HG02840 (cell line): ENCODE results near the gene BCL11A.

ENCODE experiments used
- ATAC-seq: cut with Tn5 transposase; IDR thresholded peaks from one replicate; pipeline ENCODE4 v1.9.1; 2021; ENCODE audit warnings: mild to moderate bottlenecking, moderate library complexity, moderate number of reproducible peaks; ENCODE audit not compliant: unreplicated experiment, low FRiP score

BCL11A gene

DNA sequence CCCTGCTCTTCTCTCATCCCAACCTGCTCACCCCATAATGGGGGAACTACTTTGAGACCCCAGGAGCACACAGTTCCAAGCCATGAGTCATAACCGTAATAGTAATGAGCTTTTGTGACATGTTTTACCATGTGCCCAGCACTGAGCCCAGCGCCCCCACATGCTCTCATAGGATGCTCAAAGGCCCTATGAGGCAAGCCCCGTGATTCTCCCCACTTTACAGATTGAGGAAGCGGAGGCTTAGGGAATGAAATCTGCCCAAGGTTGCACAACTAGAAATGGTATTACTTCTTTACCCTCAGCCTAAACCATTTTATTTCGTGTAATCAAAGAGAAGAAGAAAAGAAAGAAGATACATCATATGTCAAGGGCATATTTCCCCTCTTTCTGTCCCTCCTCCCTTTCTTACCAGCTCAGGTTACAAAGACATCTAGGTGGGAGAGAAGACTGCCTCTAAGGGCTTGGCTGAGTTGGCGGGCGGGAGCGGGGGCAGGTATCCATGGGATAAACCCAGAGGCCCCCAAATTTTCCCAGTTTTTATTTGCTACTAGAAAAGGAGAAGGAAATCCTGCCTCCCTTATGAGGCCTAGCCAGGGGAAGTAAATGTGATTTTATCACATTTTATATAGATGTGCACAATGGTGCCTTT lies 24.2 kb downstream of the BCL11A start:
- no peak for ATAC-seq

DNA sequence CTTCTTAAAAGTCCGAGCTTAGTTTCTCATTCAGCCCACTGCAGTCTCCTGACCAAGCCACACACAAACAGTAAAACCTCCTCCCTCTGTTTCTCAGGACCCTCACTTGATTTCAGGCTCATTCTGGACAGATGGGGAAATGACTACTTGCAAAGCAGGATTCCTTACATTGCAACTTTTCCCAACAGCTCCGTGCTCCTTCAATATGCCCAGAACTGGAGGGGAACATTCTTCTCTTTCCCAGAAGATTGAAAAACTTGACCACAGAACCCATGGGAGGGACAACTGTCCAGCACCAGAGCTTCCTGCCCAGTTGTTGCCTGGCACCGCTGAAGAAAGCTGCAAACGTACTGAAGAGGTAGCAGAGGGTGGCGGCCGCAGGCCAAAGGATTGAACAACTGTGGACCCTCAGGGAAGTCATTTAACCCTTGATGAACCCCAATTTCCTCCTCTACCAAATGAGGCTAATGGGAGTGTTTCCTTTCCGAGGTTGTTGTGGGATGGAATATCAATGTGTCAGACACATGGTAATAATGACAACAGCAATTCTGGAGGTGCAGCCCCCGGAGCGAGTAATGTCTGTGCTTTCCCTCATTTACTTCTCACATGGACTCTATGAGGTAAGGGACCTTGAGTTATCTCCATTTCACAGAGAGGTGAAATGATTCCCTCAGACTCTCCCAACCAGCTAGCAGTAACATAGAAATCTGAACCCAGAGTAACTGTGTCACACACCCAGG lies 25.0 kb downstream of the BCL11A start:
- no peak for ATAC-seq

DNA sequence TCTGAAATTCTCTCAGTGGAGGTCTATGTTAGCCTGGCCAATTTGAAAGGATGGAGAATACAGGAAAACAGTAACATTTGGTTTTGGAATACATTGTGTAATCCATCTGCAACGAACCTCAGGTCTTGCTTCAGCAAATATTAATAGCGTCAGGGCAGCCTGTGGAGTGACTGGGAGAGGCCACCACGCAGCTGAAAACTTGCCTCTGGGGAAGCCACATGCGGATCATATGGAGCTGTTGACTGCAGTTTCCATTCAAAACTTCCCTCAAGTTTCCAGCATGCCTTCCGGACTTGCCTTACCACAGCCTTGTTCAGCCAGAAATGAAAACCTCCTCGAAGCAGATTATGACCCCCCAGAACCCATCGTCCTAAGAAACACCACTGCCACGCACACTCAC lies 25.7 kb downstream of the BCL11A start:
- no peak for ATAC-seq

DNA sequence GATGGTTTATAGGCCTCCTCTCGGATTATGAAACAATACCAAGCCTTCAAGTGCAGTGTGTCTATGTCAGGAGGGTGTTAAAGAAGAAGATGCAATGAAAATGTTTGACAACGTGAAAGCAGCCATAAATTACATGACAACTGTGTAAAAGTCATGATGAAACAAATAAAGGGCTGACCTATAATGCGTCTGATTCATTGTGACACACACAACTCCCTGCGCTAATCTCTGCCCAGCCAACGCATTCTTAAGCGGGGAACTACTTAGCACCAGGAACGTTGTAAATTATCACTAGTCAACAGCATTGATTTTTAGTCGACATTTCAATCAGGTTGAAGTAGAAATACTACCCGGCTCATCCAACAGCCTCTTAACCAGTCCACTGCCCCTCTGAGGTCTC lies 26.8 kb downstream of the BCL11A start:
- ATAC-seq, result no peak

DNA sequence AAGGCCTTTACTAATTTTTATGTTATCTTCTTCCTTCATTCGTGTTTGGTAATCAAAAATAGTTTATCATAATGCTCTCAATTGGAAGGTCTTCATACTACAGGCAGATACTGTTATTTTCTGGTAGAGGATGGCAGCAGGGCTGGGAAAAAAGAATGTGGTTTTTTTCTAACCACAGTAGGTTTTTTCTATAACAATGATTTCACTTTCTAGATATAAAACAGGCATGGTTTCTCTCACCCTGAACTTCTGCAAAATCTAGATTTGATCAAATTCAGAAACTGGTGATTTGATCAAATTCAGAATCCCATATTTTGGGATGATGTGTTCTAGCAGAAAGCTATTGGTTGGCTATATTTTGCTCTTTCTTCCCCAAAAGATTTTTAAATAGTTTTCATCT lies 27.6 kb downstream of the BCL11A start:
- no peak for ATAC-seq

DNA sequence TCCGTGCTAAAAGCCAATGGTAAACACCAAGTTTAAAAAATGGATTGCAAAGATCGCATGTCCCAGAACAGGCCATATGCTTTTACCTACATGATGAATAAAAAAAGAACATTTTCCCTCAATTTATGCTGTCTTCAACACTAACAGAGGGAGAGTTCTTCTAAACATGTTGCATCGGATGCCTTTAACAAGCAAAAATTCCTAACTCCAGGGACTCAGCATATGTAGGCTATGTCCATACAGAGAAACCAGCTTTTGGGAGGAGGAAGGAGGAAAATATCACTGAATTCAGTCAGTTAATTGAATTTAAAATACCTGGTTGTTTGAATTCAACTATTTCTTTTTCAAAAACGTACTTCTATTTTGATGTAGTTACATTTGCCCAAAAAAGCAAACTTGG lies 28.6 kb downstream of the BCL11A start:
- ATAC-seq, result no peak

DNA sequence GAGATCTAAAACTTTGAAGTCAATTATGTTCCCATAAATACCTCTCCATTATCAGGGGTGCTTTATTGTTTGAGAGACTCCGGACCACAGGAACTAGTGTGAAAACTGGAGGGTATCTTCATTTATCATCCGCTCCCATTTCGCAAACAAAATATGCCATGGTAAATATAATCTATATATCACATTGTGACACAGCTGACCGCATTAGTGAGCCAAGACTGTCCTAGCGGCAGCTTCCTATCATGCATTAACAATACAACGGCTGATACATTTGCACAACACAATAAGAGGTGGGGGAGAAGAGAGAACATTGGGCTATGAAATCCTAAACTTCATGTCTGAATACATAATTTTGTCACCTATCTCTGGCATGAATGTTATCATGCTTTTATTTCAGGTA lies 29.5 kb downstream of the BCL11A start:
- ATAC-seq, result no peak

DNA sequence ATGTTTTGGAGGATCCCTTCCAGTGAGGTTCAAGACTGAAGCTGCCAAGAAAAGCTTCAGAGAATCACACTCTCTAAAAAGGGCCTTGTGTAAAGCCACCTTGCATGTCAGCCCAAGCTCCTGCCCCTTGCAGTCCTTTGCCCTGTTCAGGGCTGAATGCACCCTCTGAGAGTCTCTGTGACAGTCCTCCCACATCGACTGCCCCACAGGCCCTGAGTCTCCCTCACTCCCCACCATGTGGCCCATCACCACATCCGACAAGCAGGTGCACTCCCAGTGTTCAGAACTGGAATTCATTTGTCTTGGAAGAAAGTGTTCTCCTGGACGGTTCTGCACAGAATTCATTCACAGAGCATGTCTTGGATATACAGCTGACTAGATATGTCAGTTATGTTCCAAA lies 31.0 kb downstream of the BCL11A start:
- ATAC-seq, result no peak

DNA sequence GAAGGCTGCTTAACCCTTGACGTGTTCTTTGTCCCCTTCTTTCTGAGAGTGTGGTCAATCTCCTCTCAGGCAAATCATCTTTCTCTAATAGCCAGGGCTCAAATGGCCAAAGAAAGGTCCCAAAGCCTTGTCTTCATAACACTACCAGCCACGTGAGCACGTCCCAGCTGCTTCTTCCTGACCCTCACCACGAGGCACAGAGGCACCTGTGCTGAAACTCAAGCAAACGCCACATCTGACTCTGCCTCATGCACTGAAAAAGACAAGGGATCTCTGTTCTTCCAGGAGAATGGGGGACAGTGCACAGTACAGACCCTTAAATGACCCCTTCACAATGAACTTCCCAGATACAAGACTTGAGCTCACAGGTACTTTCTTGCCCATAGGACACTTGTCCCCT lies 31.8 kb downstream of the BCL11A start:
- no peak for ATAC-seq

DNA sequence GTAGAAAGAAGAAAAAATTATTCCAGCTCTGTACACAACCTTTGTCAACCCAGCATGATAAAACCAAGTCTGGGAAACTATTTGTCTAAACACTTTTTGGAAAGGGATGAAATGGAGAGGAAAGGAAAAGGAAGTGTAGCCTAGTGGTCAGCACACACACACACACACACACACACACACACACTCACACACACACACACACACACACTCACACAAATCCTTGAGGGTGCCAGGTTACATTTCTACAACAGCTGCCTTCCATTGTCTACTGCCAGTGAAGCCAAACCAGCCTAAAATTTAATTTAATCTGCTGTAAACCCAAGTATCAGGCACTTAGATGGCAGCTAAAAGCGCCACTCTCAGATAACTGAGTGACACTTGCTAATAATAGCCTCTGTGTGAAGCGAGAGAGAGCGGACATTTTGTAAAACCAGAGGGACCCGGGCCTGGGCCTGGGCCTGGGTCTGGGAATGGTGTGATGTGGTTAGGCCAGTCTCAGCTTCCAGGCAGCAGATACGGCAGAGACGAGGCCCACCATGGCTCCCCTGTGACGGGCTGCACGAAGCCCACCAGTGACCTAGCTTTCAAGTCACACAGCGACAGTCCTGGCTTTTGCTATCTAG lies 32.4 kb downstream of the BCL11A start:
- no peak for ATAC-seq

DNA sequence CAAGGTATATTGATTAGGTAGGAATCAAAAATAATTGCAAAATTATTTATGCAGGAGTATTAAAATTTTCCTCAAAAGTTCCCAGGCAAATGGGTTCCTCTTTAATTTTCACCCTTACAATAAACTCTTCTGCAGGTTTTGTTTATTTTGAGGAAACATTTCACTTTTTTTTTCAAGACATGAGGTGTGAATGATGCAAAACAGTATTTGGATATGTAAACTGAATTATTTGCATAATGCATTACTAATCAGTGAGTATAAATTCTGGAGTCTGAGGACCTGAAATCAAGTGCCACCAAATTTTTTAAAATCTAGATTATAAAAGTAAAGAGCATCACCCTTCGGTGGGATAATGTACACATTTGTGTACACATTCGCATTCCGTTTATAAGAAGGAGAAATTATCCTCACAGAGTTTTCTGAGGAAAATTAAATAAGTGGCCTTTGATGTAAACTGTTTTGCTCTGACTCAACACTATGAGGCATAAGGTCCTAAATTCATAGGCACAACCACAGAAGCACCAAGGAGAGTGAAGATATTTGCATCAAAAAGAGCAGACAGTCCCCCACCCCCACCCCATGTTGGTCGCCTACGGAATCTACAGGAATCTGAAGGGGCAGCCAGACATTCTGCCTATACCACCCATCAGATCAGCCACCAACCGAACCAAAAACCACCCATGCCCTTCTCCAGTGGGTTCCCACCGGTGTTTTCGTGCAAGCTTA lies 33.1 kb downstream of the BCL11A start:
- ATAC-seq, result no peak

DNA sequence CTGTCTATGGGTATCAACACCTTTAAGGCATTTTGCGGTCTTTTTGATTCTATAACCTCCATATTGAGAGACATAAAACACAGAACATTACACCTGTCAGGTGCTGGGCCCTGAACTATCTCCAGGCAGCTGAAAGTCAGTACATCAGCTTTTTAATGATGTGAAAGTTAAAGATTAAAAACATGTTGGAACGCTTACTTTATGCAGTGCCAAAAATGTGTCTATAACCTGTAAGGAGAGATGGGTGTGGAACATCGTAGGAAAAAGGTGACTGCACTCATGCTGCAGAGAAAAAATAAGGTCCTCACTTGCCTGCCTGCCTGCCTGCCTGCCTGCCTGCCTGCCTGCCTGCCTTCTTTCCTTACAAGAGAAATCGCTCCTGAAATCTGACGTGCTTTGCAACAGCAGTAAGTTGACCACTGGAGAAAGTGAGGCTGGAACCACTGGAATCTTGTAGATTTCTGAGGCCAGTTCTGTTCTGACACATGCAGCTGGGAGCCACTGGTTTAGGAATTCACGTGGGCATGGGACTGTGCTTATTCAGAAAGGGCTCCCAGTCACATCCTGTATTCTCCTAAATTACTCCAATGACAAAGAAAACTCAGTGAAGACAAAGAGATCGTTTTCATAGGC lies 34.1 kb downstream of the BCL11A start:
- ATAC-seq, result no peak

DNA sequence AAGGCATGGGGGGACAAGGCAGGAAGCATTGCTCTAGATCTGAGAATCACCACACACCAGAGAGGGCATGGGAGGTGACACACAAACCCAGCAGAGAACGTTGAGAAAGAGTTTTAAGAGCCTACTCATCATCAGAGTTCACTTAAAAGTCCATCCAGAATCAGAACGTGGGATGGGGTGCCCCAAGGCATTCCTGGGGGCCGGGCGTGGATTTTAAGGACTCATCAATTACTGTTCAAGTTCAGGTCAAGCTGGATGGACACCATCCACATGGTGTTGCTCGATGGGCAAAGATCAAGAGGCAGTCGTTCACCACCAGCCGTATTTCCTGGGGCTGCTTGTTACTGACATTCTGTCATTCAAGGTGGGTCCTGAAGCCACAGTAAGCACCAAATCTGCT lies 34.9 kb downstream of the BCL11A start:
- no peak for ATAC-seq

DNA sequence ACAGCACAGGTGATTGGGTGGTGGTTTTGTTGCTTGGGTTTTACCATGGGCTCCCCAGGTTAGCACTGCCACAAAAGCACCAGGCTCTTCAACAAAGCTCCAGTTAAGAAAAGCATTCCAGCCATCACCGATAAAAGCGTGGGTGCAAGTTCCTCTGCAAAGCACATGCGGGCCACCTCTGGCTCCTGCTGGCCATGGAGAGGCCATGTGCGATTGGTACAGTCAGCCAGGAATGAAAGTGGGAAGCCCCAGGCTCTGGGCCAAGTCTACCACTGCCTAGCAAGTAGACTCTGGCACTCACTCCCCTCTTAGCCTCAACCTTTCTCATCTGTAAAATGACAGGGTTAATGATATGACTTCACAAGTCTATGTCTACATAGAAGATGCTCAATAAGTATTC lies 36.0 kb downstream of the BCL11A start:
- ATAC-seq, result no peak

DNA sequence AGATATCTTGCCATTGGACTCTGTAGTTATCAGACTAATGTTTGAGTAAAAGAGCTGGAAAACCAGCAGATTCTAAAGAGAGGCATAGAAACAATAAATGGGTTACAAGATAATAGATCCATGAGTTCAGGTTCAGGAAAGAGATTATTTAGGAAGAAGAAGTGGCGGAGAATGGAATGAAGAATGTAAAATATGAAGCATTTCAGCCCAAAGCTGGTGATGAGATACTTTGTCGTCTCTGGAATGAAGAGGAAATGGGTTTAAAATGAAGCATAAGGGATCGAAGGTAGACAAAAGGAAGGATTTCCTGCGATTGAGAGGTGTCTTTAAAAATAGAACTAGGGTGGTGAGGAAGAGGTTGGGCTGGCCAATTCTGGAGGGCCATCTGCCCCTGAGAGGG lies 36.6 kb downstream of the BCL11A start:
- ATAC-seq, result no peak

DNA sequence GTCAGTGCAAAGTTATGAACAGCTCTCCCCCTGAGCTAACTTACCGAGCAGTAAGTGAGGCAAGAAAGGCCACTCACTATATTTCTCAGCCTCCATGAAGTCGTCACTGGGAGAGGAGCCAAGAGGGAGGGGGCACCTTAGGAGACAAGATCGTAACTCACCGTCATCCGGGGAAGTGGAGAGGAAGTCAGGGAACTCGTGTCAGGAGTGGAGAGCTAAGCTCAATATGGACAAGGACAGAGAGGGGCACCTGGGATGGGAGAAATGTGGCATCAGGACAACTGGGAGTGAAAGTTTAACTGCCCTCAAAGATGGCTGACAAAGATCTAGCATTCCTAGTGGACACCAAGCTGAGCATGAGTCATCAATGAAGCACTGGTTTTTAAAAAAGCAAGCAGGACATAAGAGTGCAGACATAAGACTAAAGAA lies 37.1 kb downstream of the BCL11A start:
- no peak for ATAC-seq

DNA sequence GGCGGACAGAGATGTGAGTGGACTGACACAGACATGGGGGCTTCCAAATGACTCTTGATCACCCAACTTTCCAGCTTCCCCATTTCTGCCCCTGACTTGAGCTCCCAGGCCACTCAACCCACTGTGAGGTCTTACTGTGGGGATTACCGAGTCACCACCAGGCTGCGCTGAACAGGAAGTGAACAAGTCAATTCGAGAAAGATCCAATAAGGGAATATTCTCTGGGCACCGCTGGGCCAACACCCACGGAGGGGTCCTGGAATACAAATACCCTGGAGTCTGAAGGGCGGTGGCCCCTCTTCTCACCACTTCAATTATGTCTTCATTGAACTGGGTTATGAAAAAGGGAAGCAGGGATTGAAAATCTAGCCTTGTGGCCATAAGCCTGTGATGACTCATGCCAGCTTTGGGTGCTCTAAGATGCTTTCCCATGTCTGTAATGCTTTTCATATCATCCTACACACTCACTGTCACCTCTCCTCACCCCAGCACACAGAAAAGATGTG lies 37.7 kb downstream of the BCL11A start:
- peak; percentile 72 for ATAC-seq

DNA sequence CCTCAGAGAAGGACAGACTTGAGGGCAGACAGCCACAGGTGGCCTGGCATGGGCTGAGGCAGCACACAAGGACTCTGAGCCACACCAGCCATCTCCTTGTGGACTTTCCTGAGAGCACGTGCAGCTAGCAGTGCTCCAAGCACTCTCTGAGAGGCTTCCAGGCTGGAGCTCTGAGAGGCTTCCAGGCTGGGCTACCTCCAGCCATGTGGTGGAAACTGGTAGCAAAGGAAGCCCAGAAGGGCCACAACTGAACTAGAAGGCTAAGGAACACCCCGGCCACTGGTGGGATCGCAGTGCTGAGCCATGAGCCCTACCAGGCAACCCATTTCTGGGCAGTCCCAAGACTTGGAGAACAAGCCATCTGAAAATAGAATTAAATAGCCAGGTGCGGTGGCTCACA lies 39.5 kb downstream of the BCL11A start:
- ATAC-seq, result no peak

DNA sequence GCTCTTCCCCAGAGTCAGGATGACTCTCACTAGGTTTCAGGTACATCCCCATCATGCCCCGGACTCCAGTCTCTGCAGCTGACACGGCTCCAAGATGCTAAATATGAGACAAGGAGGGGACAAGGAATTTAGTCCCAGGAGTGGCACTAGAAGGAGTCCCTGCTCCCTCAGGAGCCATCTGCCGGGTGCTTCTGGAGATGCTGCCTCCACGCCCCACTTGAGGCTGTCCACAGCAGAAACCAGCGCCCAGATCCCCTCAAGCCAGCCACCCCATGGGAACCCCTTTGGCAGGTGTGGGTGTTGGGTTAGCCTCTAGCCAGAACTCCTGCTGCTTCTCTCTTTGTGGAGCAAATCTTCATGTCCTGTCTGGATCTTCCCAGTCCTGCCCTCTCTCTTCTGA lies 40.3 kb downstream of the BCL11A start:
- ATAC-seq, result no peak

DNA sequence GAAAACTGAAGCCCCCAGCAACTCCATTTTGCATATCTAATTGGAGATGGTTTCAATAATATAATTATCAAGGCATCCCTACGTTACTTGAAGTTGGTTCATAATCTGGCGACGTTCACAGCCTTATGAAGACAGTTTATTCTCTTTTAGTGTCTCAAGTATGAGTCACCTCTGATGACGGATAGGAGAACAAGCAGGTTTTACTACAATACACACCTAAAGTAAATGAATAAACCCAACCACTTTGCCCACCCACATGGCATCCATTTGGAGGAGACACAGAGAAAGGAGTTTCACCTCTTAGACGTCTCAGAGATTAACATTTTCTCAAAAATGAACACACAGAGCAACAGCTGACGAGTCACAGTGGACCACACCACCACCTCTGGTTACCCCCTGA lies 40.8 kb downstream of the BCL11A start:
- no peak for ATAC-seq
